Superior temporal gyrus (tissue), 1 donor: ENCODE results near the gene BCHE.

Source experiments
- DNase-seq: peaks from one replicate; pipeline ENCODE4 v3.0.0-alpha.2; 2016; ENCODE audit errors: extremely low spot score

Gene BCHE

DNA sequence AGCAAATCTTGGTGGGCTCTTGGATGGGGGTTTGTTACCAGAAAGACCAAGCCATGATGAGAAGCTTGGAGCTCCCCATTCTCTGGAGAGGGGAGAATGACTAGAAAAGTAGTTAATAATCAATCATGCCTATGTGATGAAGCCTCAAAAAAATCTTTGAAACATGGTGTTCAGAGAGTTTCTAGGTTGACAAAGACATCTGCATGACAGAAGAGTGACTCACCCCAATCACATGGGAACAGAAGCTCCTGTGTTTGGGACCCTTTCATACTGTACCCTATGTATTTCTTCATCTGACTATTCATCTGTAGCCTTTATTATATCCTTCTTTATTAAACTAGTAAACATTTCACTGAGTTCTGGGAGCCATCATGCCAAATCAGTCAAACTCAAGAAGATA lies 87.4 kb downstream of the BCHE start:
- no peak for DNase-seq

DNA sequence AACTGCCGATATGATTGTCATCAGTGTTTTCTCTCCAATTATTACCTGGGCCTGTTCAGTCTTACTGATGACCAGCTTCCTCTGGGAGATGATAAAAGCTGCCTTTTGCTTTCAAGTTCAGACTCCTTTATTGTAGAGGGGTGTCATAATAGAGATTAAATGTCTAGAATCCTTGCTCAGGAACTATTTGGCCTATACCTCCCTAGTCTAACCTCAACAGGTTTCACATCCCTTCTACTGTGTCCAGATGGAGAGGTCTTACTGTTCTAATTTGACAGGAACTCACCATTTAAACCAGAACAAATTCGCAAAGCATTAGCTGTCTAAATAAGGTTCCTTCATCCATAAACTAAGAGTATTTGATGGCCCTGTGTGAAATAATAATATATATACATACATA lies 88.0 kb downstream of the BCHE start:
- DNase-seq = no peak

DNA sequence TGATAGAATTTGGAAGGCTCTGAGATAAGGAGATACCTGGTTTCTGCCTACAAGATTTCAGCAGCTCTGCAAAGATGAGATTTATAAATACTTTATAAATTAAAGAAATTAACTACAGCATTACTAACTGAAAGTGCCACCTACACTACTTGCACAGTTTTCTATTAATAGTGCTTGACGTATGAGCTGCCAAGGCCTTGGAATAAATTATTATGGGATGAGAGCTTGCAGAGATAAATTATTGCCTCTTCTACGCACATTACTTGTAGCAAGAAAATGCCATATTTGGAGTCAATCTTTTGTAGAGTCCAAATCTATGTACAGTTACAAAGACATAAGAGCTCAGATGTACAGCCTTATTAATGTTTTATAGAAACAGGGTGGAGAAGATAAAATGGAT lies 89.1 kb downstream of the BCHE start:
- no peak for DNase-seq

DNA sequence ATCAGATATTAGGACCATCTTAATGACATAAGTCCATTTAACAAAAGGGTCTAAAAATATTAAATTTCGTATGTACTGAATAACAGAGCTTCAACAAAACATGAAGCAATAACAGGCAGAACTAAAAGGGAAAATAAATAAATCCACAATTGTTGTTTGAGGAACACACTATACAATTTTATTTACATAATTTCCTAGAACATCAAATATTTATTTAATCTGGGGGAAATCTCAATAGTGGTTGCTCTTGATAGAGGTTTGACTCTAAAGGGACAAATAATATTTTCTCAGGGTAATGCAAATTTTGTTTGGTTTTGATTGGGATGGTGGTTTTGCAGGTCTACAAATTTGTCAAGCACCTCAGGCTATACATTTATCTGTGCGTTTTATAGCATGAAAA lies 90.3 kb downstream of the BCHE start:
- no peak for DNase-seq

DNA sequence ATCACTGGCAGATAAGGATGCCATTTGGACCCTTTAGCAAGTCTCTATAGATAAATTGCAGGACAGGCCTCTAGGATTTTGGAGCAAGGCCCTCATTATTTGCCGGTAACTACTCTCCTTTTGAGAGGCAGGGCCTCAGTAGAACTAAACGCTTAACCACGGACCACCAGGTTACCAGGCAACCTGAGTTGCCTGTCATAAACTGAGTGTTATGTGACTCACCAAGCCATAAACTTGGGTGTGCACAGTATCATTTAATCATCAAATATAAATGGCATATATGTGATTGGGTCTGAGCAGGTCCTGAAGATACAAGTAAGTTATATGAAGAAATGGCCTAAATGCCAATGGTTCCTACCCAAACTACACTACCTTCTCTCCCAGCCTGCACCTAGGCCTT lies 93.2 kb downstream of the BCHE start:
- DNase-seq = no peak

DNA sequence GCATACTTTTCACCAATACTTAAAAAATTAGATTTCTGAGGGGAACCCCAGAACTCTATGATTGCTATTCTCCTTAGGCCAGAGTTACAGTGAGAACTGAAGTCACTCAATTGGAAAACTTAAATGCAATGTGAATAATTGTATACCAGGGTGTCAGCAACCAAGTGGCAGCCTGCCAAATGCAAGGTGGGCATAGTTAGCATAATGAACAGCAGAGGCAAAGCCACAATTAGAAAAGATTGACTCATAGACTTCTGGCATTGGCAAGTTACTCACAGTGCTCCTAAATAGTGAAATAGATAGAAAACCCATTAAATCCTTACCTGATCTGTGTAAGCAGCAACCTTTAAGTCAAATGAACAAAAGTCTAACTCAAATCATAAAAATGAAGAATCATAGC lies 94.9 kb downstream of the BCHE start:
- DNase-seq = no peak

DNA sequence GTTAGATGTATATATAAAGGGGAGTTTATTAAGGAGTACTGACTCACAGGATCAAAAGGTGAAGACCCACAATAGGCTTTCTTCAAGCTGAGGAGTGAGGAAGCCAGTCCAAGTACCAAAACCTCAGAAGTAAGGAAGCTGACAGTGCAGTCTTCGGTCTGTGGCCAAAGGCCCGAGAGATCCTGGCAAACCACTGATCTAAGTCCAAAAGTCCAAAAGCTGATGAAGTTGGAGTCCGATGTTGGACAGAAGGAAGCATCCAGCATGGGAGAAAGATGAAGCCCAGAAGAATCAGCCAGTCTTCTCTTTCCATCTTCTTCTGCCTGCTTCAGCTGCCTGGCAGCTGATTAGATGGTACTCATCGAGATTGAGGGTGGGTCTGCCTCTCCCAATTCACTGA lies 107.5 kb downstream of the BCHE start:
- DNase-seq = no peak

DNA sequence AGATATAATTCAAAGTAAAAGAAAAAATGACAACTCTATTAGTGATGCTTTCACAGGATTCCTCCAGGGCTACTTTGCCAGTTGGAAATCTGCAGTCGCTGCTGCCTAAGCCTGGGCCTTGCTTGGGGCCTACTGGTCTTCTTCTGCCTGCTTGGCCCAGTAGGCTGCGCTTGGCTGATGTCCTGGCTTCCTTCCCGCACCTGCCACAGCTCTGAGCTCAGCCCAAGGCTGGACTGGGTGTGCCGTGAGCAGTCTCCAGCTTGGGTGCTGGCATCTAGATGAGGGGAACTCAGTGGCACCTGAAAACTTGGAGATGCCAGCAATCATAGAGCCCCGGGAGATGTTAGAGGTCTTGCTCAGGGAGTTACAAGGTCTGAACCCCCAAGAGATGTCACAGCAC lies 108.3 kb downstream of the BCHE start:
- no peak for DNase-seq

DNA sequence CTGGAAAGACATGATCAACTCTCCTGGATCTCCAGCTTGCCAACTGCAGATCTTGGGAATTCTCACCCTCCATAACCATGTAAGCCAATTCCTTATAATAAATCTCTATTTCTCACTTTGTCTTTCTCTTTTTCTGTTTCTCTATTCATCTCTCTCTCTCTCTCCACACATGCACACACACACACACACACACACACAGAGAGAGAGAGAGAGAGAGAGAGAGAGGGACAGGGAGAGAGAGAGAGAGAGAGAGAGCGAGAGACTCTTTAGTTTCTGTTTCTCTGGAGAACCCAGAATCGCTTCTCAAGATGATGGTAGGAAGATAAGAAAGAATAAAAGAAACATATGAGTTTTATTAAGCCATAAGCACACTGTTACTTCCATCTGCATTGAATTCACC lies 111.9 kb downstream of the BCHE start:
- no peak for DNase-seq
